Effector CD4-positive, alpha-beta T cell (primary cell): ENCODE data around the gene RHOD.

Source experiments
- DNase-seq: peaks from one replicate; pipeline ENCODE4 v3.0.0-alpha.2; 2020

Gene RHOD

GRCh38 chr11:67117672-67118180 lies 61.1 kb downstream of the RHOD start:
- peak; percentile 30 for DNase-seq

- DNase-seq = peak; percentile 45
Observed at GRCh38 chr11:67118181-67118766, 61.6 kb downstream of the RHOD start.

GRCh38 chr11:67118801-67119584 lies 62.3 kb downstream of the RHOD start, which contains the start of gene KDM2A:
KDM2A (plus strand) TSS chr11:67119263; CDS start chr11:67121317, 2,054 bp downstream.
- DNase-seq = peak; percentile 98

GRCh38 chr11:67119585-67120391 lies 63.1 kb downstream of the RHOD start:
- DNase-seq = peak; percentile 6

- DNase-seq = no peak
Observed at GRCh38 chr11:67120456-67120855, 63.8 kb downstream of the RHOD start.

- no peak for DNase-seq
Observed at GRCh38 chr11:67120881-67121710, 64.4 kb downstream of the RHOD start.
